BE2C (cell line): ENCODE results near the gene ZSCAN12.
"Not testable (repeated sequence)": the region's sequence is repeated elsewhere in the genome, so short reads cannot be mapped to it uniquely, and the experiment has no call there.

ENCODE experiments used
- DNase-seq: peaks from one replicate; pipeline ENCODE4 v3.0.0-alpha.2; 2020
- H3K27me3 ChIP-seq: fragments of 250-450 bp; sonication (Bioruptor Pico); 2 replicates; pipeline ENCODE4 v1.5.1; 2020; ENCODE audit warnings: mild to moderate bottlenecking
- H3K36me3 ChIP-seq: fragments of 250-450 bp; sonication (Bioruptor Pico); 2 replicates; pipeline ENCODE4 v1.5.1; 2020; ENCODE audit warnings: mild to moderate bottlenecking
- H3K4me1 ChIP-seq: fragments of 250-450 bp; sonication (Bioruptor Pico); 2 replicates; pipeline ENCODE4 v1.5.1; 2020
- H3K4me3 ChIP-seq: 2 replicates; pipeline ENCODE4 v1.5.1; 2011; ENCODE audit warnings: low read depth, low read length
- H3K9me3 ChIP-seq: fragments of 250-450 bp; sonication (Bioruptor Pico); 2 replicates; pipeline ENCODE4 v1.5.1; 2020
- TF ChIP-seq, protein P1 (sequence below): IDR thresholded peaks from 2 replicates; pipeline ENCODE4 v1.5.1; 2012; ENCODE audit warnings: mild to moderate bottlenecking, low read depth, low read length

Gene ZSCAN12

GRCh38 chr6:28360961-28361360 lies 38.6 kb downstream of the ZSCAN12 start:
- peaks cover 11% of the 10 kb centered on the region for H3K36me3 ChIP-seq

GRCh38 chr6:28359562-28359961 lies 40.0 kb downstream of the ZSCAN12 start:
- not testable (repeated sequence) for DNase-seq, H3K4me3 ChIP-seq, H3K4me1 ChIP-seq, H3K27me3 ChIP-seq, H3K36me3 ChIP-seq, H3K9me3 ChIP-seq

More at GRCh38 chr6:28360961-28361360, 38.6 kb downstream of the ZSCAN12 start:
- Histone ChIP-seq H3K9me3 (no peaks in the 10 kb centered on the region), H3K27me3 (no peaks in the 10 kb centered on the region), H3K4me1 (no peaks in the 10 kb centered on the region), H3K4me3 (no peak overlapping the region)
- DNase-seq, result no peak
- TF ChIP-seq, protein P1, sequence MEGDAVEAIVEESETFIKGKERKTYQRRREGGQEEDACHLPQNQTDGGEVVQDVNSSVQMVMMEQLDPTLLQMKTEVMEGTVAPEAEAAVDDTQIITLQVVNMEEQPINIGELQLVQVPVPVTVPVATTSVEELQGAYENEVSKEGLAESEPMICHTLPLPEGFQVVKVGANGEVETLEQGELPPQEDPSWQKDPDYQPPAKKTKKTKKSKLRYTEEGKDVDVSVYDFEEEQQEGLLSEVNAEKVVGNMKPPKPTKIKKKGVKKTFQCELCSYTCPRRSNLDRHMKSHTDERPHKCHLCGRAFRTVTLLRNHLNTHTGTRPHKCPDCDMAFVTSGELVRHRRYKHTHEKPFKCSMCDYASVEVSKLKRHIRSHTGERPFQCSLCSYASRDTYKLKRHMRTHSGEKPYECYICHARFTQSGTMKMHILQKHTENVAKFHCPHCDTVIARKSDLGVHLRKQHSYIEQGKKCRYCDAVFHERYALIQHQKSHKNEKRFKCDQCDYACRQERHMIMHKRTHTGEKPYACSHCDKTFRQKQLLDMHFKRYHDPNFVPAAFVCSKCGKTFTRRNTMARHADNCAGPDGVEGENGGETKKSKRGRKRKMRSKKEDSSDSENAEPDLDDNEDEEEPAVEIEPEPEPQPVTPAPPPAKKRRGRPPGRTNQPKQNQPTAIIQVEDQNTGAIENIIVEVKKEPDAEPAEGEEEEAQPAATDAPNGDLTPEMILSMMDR, result no peak

GRCh38 chr6:28357036-28357435 lies 42.5 kb downstream of the ZSCAN12 start:
- DNase-seq, result no peak
- no peaks in the 10 kb centered on the region for H3K9me3 ChIP-seq
- H3K4me3 ChIP-seq, result no peak overlapping the region
- H3K4me1 ChIP-seq, result no peaks in the 10 kb centered on the region
- H3K36me3 ChIP-seq, result no peaks in the 10 kb centered on the region; the same call in 1 of the 2 replicates
- TF ChIP-seq, protein P1, result no peak
- no peaks in the 10 kb centered on the region for H3K27me3 ChIP-seq

DNA sequence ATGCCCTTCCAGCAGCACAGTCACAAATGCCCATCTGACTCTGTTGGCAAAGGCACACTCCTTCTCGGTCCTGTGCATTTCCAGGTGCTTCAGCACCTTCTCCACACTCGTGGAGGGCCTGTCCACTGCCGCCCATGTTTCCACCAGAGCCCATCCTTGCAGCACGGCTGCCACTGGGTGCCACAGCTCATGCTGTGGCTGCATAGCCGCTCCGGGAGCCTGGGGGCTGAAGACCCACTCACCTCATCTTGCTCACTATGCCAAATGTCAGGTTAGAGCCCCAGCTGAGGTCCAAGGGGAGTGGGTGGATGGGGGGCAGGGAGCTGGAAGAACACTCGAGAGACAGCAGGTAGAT lies 42.9 kb downstream of the ZSCAN12 start:
- H3K27me3 ChIP-seq, result no peaks in the 10 kb centered on the region
- H3K36me3 ChIP-seq, result no peaks in the 10 kb centered on the region; the same call in 1 of the 2 replicates
- H3K9me3 ChIP-seq, result no peaks in the 10 kb centered on the region
- DNase-seq, result no peak
- no peaks in the 10 kb centered on the region for H3K4me1 ChIP-seq
- TF ChIP-seq, protein P1, result no peak
- H3K4me3 ChIP-seq, result no peak overlapping the region

- peak; percentile 79 for DNase-seq
- no peaks in the 10 kb centered on the region for H3K36me3 ChIP-seq
- TF ChIP-seq, protein P1, result peak; percentile 79
- no peaks in the 10 kb centered on the region for H3K9me3 ChIP-seq
- no peaks in the 10 kb centered on the region for H3K4me1 ChIP-seq
- H3K27me3 ChIP-seq, result no peaks in the 10 kb centered on the region
- H3K4me3 ChIP-seq, result peak overlapping the region; percentile 89
Measured at GRCh38 chr6:28355743-28356665, 43.5 kb downstream of the ZSCAN12 start.

- Histone ChIP-seq H3K36me3 (no peaks in the 10 kb centered on the region), H3K27me3 (no peaks in the 10 kb centered on the region), H3K9me3 (no peaks in the 10 kb centered on the region), H3K4me3 (peak overlapping the region; percentile 89; the same call in 1 of the 2 replicates), H3K4me1 (no peaks in the 10 kb centered on the region)
- DNase-seq, result no peak
- TF ChIP-seq, protein P1, result no peak
Measured at GRCh38 chr6:28354688-28355554, 44.6 kb downstream of the ZSCAN12 start.
